Coronary artery (tissue), 2 donors: ENCODE measurements around the gene TM2D3.
A peak's percentile ranks its signal among the peaks of the same experiment; 100 is the strongest.

ENCODE experiments used
- DNase-seq: peaks from one replicate; pipeline ENCODE4 v3.0.0-alpha.2; 2017; ENCODE audit warnings: low spot score
- H3K27ac ChIP-seq, 2 donors: fragments of 200-600 bp; sonication (generic); one replicate each; pipeline ENCODE4 v1.5.1; 2016 to 2019
- H3K4me3 ChIP-seq: fragments of 200-600 bp; sonication (generic); 2 replicates; pipeline ENCODE4 v1.5.1; 2016; ENCODE audit warnings: mild to moderate bottlenecking, moderate library complexity
- CTCF ChIP-seq: fragments of 200-600 bp; sonication (generic); IDR thresholded peaks from one replicate; pipeline ENCODE4 v1.5.1; 2019; ENCODE audit warnings: antibody characterized with exemption

Gene TM2D3

GRCh38 chr15:101672298-101672697 lies 20.1 kb upstream of the TM2D3 start:
- no peak for DNase-seq

GRCh38 chr15:101669744-101670143 lies 17.6 kb upstream of the TM2D3 start:
- TF ChIP-seq CTCF = no peak
- Histone ChIP-seq H3K4me3 (no peak overlapping the region), H3K27ac (no peak overlapping the region)
- no peak for DNase-seq

More at GRCh38 chr15:101672298-101672697, 20.1 kb upstream of the TM2D3 start:
- Histone ChIP-seq H3K4me3 (no peak overlapping the region), H3K27ac (peak overlapping the region in 1 of 2 donors; percentile 29)
- TF ChIP-seq CTCF = no peak

- no peak for TF ChIP-seq CTCF
- Histone ChIP-seq H3K4me3 (no peak overlapping the region), H3K27ac (no peak overlapping the region)
- no peak for DNase-seq
These were observed 15.7 kb upstream of the TM2D3 start for GRCh38 chr15:101667881-101668280.

- no peak for TF ChIP-seq CTCF
- Histone ChIP-seq H3K4me3 (no peak overlapping the region), H3K27ac (no peak overlapping the region)
- no peak for DNase-seq
These were observed 12.2 kb upstream of the TM2D3 start for GRCh38 chr15:101664303-101664913.

GRCh38 chr15:101662203-101662602 lies 10.0 kb upstream of the TM2D3 start:
- H3K4me3 ChIP-seq = no peak overlapping the region
- TF ChIP-seq CTCF = no peak
- no peak overlapping the region for H3K27ac ChIP-seq
- no peak for DNase-seq

- TF ChIP-seq CTCF = no peak
- no peak for DNase-seq
- no peak overlapping the region for H3K4me3 ChIP-seq
- H3K27ac ChIP-seq = no peak overlapping the region
These were observed 7.8 kb upstream of the TM2D3 start for GRCh38 chr15:101660005-101660404.

- H3K27ac ChIP-seq = no peak overlapping the region
- no peak for DNase-seq
These were observed 6.0 kb upstream of the TM2D3 start for GRCh38 chr15:101657968-101658784.

More at GRCh38 chr15:101657968-101658784, 6.0 kb upstream of the TM2D3 start:
- H3K4me3 ChIP-seq = no peak overlapping the region
- TF ChIP-seq CTCF = no peak
